ENCODE results near the gene NOS1AP. TPM values are rescaled to one million over a fixed set of nuclear protein-coding genes. Genes with fewer than 3 reads are reported as not detected.

Gene NOS1AP
- total RNA-seq, 1 donor from 2014 or later: 4.9 TPM

DNA sequence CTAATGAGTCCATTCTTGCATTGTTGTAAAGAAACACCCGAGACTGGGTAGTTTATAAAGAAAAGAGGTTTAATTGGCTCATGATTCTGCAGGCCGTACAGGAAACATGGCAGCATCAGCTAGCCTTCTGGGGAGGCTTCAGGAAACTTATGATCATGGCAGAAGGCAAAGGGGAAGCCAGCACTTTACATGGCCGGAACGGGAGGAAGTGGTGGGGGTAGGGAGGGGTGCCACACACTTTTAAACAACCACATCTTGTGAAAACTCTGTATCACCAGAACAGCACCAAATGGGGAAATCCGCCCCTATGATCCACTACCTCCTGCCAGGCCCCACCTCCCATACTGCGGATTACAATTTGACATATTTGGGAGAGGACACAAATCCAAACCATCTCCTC is 43.9 kb downstream of the NOS1AP start:
- DNase-seq (no peak), ATAC-seq (no peak)
- Histone ChIP-seq H3K9me3 (no peaks in the 10 kb centered on the region), H3K4me3 (no peak overlapping the region), H3K4me1 (no peaks in the 10 kb centered on the region), H3K36me3 (no peaks in the 10 kb centered on the region), H3K27me3 (no peaks in the 10 kb centered on the region), H3K27ac (no peak overlapping the region)
- intact Hi-C loops (cut with DNase I): no loop called here
- TF ChIP-seq, protein P1, sequence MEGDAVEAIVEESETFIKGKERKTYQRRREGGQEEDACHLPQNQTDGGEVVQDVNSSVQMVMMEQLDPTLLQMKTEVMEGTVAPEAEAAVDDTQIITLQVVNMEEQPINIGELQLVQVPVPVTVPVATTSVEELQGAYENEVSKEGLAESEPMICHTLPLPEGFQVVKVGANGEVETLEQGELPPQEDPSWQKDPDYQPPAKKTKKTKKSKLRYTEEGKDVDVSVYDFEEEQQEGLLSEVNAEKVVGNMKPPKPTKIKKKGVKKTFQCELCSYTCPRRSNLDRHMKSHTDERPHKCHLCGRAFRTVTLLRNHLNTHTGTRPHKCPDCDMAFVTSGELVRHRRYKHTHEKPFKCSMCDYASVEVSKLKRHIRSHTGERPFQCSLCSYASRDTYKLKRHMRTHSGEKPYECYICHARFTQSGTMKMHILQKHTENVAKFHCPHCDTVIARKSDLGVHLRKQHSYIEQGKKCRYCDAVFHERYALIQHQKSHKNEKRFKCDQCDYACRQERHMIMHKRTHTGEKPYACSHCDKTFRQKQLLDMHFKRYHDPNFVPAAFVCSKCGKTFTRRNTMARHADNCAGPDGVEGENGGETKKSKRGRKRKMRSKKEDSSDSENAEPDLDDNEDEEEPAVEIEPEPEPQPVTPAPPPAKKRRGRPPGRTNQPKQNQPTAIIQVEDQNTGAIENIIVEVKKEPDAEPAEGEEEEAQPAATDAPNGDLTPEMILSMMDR (IDR thresholded peaks at IDR 0.05): no peak

DNA sequence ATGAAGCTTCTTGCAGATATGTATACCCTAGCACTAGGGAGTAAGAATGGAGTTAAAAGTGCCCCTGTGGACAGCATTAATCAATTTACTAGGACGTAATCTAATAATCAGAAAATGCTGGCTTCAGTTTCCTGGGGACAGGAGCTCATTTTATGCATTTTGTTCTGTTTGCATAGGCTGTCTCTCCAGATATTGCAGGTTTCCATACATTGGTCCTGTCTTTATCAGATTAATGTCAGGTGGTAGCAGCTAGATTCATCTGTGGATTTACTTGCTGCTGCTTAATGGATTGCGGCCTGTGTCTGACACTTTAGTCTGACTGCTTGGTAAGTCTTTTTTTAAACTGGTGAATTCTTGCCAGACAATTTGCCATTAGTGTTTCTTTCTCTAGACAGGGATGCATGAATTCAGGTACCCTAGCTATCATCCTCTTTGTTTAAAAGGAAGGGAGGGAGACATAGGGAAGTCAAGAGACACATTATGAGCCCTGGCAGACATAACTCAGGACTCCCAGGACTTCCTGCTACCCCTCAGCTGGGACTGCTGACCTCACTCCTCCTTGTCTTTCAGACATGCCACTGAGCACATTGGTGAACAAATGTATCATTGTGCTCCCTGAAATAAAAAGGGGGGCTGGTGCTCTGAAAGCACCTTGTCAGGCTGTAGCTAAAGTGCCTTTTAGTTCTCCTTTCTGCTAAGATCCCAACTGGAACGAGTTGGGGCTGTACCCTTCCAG is 47.7 kb downstream of the NOS1AP start:
- Histone ChIP-seq H3K27ac (no peak overlapping the region), H3K4me1 (no peaks in the 10 kb centered on the region), H3K27me3 (no peaks in the 10 kb centered on the region), H3K36me3 (no peaks in the 10 kb centered on the region), H3K4me3 (no peak overlapping the region), H3K9me3 (no peaks in the 10 kb centered on the region)
- ATAC-seq (no peak), DNase-seq (no peak)
- intact Hi-C loops (cut with DNase I): no loop called here
- TF ChIP-seq, protein P1 (IDR thresholded peaks at IDR 0.05): no peak

DNA sequence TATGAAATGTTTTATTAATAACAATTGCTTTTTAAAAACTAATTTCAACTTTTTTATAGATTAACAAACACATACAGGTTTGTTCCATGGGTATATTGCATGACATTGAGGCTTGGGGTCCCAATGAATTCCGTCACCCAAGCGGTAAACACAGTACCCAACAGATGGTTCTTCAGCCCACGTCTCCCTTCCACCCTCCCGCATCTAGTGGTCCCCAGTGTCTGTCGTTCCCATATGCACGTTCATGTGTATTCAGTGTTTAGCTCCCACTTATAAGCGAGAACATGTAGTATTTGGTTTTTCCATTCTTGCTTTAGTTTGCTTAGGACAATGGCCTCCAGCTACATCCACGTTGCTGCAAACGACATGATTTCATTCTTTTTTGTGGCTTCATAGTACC is 48.6 kb downstream of the NOS1AP start:
- intact Hi-C loops (cut with DNase I): no loop called here
- ATAC-seq (no peak), DNase-seq (no peak)

DNA sequence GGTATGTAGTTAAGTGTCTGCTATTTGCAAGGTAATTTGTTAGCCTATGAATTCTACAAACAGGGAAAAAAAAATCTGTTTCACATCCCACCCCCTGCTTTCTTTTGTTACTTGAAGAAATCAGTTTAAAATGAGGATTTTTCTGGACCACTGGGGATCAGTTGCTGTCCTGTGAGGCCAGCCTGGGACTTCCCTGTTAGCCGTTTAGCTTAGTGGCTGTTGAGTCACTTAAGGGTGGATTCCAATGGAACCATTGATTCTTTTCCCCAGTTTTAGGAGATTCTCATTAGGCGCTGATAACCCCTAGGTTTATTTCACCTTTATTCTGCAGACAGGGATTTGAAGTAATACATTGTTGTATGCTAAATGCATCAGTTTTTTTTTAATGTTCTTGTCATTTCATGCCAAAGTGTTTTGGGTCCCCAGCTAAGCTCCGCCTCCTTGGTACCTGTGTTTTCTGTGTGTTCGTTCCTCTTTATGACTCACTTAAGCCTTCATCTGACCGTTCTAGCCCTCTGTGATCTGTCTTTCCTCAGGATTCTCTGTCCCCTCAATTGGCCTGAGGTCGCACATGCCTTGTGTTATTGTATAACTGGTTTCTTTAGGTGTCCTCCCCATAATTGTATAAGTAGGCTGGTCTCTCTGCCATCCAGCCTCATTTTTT is 59.3 kb downstream of the NOS1AP start:
- no peaks in the 10 kb centered on the region for H3K27me3 ChIP-seq
- no peak for DNase-seq
- ATAC-seq: no peak
- H3K4me1 ChIP-seq: no peaks in the 10 kb centered on the region
- no peaks in the 10 kb centered on the region for H3K9me3 ChIP-seq
- no peaks in the 10 kb centered on the region for H3K36me3 ChIP-seq
- H3K27ac ChIP-seq: no peak overlapping the region
- H3K4me3 ChIP-seq: no peak overlapping the region
- intact Hi-C loops (cut with DNase I): no loop called here
- TF ChIP-seq, protein P1 (IDR thresholded peaks at IDR 0.05): no peak

More for the DNA sequence above, 48.6 kb downstream of the NOS1AP start:
- no peaks in the 10 kb centered on the region for H3K27me3 ChIP-seq
- H3K9me3 ChIP-seq: no peaks in the 10 kb centered on the region
- no peaks in the 10 kb centered on the region for H3K4me1 ChIP-seq
- H3K36me3 ChIP-seq: no peaks in the 10 kb centered on the region
- H3K4me3 ChIP-seq: no peak overlapping the region
- TF ChIP-seq, protein P1 (IDR thresholded peaks at IDR 0.05): no peak
- H3K27ac ChIP-seq: no peak overlapping the region

DNA sequence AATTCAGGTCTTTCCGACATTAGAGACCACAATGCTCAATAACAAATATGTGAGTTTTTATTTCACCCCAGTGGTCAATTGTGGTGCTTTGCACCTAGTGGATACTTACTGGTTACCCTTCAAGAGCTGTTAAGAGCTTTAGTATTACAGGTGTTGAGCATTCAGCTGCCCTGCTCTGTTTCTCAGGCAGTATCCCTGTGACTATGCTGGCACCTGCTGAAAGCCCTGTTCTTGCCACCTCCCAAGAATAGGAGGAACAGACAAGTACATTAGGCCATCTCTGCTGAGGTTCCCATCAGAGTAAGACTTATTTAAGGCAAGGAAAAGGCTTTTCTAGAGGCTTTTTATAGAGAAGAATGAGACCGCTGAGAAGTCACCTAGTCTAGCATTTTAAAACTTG is 60.8 kb downstream of the NOS1AP start:
- Histone ChIP-seq H3K27ac (no peak overlapping the region), H3K9me3 (no peaks in the 10 kb centered on the region), H3K4me3 (no peak overlapping the region), H3K27me3 (no peaks in the 10 kb centered on the region), H3K36me3 (no peaks in the 10 kb centered on the region), H3K4me1 (no peaks in the 10 kb centered on the region)
- intact Hi-C loops (cut with DNase I): no loop called here
- ATAC-seq: no peak
- TF ChIP-seq, protein P1 (IDR thresholded peaks at IDR 0.05): no peak
- no peak for DNase-seq

All from upper lobe of right lung (tissue), 1 donor.